GM21717 (cell line): Measurements from ENCODE around the gene MBTPS1.

Experiments used
- ATAC-seq: cut with Tn5 transposase; IDR thresholded peaks from one replicate; pipeline ENCODE4 v1.9.1; 2021; ENCODE audit warnings: mild to moderate bottlenecking, moderate library complexity; ENCODE audit not compliant: unreplicated experiment

The MBTPS1 gene

DNA sequence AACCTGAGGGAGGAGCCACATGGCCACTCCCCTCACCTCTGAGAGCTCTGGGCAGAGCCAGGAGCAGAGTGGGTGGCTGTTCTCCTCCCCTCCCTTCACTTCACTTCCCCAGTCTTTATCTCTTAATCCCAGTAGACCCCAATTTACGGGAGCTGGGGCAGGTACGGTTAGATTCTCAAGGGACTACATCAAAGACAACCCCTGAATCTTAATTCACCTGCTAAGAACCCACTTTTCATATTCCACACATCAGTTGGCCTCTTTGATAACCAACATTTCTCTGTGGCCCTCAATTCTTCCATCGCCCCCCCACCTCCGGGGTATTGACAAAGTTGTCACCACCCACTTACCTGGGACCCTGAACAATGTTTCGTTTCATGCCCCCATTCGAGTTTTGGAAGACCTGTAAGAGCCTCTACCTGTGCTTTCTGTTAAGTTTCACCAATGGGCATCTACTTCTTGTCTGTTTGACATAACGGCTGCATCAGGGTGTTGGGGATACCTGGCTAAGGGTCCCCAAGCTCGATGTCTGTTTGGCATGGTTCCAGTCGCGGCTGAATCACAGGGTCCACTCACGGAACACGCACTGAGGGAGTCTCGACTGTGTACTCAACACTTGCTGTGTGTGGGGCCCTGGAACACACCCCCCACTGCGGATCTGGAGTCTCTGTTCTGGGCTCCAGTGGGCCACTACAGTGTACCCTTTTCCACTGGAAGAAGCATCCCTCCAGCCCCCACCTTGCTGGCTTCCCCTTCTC lies 102.0 kb downstream of the MBTPS1 start:
- ATAC-seq = no peak

- peak; percentile 70 for ATAC-seq
These were observed 102.8 kb downstream of the MBTPS1 start for GRCh38 chr16:84013787-84014569.

GRCh38 chr16:84009282-84009681 lies 107.5 kb downstream of the MBTPS1 start:
- no peak for ATAC-seq

- ATAC-seq = no peak
These were observed 108.8 kb downstream of the MBTPS1 start for GRCh38 chr16:84007965-84008364.

GRCh38 chr16:84007520-84007919 lies 109.2 kb downstream of the MBTPS1 start:
- no peak for ATAC-seq

GRCh38 chr16:84005391-84005790 lies 111.4 kb downstream of the MBTPS1 start:
- no peak for ATAC-seq

- no peak for ATAC-seq
These were observed 112.3 kb downstream of the MBTPS1 start for GRCh38 chr16:84004442-84004841.
